ENCODE measurements around the gene RGS9BP.
"Not testable (repeated sequence)": the region's sequence is repeated elsewhere in the genome, so short reads cannot be mapped to it uniquely, and the experiment has no call there.

Gene RGS9BP

GRCh38 chr19:32709032-32709431, 33.4 kb downstream of the RGS9BP start:
- H3K9me2 ChIP-seq (ENCODE audit: low read depth, low read length): no peaks in the 10 kb centered on the region
- H3K4me1 ChIP-seq (ENCODE audit: insufficient read depth, low read length, severe bottlenecking): no peaks in the 10 kb centered on the region
- peaks cover 85% of the 10 kb centered on the region for H3K36me3 ChIP-seq (ENCODE audit: insufficient read depth, low read length)
- no peak overlapping the region for H3K9ac ChIP-seq (ENCODE audit: low read length)
- H2AFZ ChIP-seq (ENCODE audit: low read length): no peak overlapping the region
- H3K27ac ChIP-seq (ENCODE audit: low read depth, low read length, poor library complexity, severe bottlenecking): no peak overlapping the region
- H3K79me2 ChIP-seq (ENCODE audit: insufficient read depth, low read length): no peaks in the 10 kb centered on the region
- no peaks in the 10 kb centered on the region for H3F3A ChIP-seq (ENCODE audit: insufficient read depth, low read length)
- peaks cover 3% of the 10 kb centered on the region; the same call in 1 of the 2 replicates for H3K9me3 ChIP-seq (ENCODE audit: low read length)
- H3K4me3 ChIP-seq (ENCODE audit: low read depth, low read length, poor library complexity, severe bottlenecking): no peak overlapping the region
- H3K27me3 ChIP-seq (ENCODE audit: insufficient read depth, low read length): no peaks in the 10 kb centered on the region
- no peak overlapping the region for H3K4me2 ChIP-seq (ENCODE audit: low read length)
- TF ChIP-seq CTCF (IDR thresholded peaks at IDR 0.05; ENCODE audit: low read length) (no peak), EZH2 (IDR thresholded peaks at IDR 0.05; ENCODE audit: borderline replicate concordance, low read length) (no peak)
- no peaks in the 10 kb centered on the region for H4K20me1 ChIP-seq (ENCODE audit: insufficient read depth, low read length)

DNA sequence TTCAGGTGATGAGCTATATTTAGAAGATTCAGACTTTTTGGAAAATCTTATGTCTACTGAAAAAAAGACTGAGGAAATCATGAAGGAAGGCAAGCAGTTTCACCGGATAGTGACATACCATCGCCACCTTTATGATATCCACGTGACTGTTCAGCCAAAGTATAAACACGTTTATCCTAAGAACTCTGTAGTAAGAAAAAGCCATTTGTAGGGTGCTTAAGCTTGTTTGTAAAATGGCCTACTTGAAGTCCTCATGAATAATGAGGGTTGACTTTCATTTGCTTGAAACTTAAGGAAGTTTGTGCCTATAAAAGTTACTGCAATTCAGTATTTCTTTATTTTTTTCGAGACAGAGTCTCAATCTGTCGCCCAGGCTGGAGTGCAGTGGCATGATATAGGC, 36.1 kb downstream of the RGS9BP start:
- Histone ChIP-seq H3K9me2 (ENCODE audit: low read depth, low read length) (no peaks in the 10 kb centered on the region), H3K9ac (ENCODE audit: low read length) (no peak overlapping the region), H3K27ac (ENCODE audit: low read depth, low read length, poor library complexity, severe bottlenecking) (no peak overlapping the region), H4K20me1 (ENCODE audit: insufficient read depth, low read length) (no peaks in the 10 kb centered on the region), H3K36me3 (ENCODE audit: insufficient read depth, low read length) (peaks cover 71% of the 10 kb centered on the region), H3F3A (ENCODE audit: insufficient read depth, low read length) (no peaks in the 10 kb centered on the region), H3K4me2 (ENCODE audit: low read length) (no peak overlapping the region), H3K27me3 (ENCODE audit: insufficient read depth, low read length) (no peaks in the 10 kb centered on the region), H3K4me1 (ENCODE audit: insufficient read depth, low read length, severe bottlenecking) (no peaks in the 10 kb centered on the region), H3K79me2 (ENCODE audit: insufficient read depth, low read length) (no peaks in the 10 kb centered on the region), H3K4me3 (ENCODE audit: low read depth, low read length, poor library complexity, severe bottlenecking) (no peak overlapping the region), H3K9me3 (ENCODE audit: low read length) (no peaks in the 10 kb centered on the region), H2AFZ (ENCODE audit: low read length) (no peak overlapping the region)
- TF ChIP-seq EZH2 (IDR thresholded peaks at IDR 0.05; ENCODE audit: borderline replicate concordance, low read length) (no peak), CTCF (IDR thresholded peaks at IDR 0.05; ENCODE audit: low read length) (no peak)

DNA sequence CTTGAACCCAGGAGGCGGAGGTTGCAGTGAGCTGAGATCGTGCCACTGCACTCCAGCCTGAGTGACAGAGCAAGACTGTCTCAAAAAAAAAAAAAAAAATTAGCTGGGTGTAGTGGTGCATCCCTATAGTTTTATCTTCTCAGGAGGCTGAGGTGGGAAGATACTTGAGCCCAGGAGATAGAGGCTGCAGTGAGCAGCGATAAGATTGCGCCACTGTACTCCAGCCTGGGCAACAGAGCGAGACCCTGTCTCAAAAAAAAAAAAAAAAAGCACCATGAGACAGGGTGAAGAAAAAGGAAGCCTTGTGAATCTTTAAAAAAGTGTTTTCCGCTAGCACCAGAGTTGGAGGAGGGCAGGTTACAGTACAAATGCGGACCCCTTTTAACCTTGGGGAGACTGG, 40.6 kb downstream of the RGS9BP start:
- H3K4me2 ChIP-seq (ENCODE audit: low read length); H4K20me1 ChIP-seq (ENCODE audit: insufficient read depth, low read length); H3K4me1 ChIP-seq (ENCODE audit: insufficient read depth, low read length, severe bottlenecking); H3K4me3 ChIP-seq (ENCODE audit: low read depth, low read length, poor library complexity, severe bottlenecking); H3K79me2 ChIP-seq (ENCODE audit: insufficient read depth, low read length); H3K9me2 ChIP-seq (ENCODE audit: low read depth, low read length); H2AFZ ChIP-seq (ENCODE audit: low read length); H3K27me3 ChIP-seq (ENCODE audit: insufficient read depth, low read length); H3K9me3 ChIP-seq (ENCODE audit: low read length); H3K9ac ChIP-seq (ENCODE audit: low read length); H3K27ac ChIP-seq (ENCODE audit: low read depth, low read length, poor library complexity, severe bottlenecking); H3F3A ChIP-seq (ENCODE audit: insufficient read depth, low read length): not testable (repeated sequence)
- peaks cover 36% of the 10 kb centered on the region for H3K36me3 ChIP-seq (ENCODE audit: insufficient read depth, low read length)

DNA sequence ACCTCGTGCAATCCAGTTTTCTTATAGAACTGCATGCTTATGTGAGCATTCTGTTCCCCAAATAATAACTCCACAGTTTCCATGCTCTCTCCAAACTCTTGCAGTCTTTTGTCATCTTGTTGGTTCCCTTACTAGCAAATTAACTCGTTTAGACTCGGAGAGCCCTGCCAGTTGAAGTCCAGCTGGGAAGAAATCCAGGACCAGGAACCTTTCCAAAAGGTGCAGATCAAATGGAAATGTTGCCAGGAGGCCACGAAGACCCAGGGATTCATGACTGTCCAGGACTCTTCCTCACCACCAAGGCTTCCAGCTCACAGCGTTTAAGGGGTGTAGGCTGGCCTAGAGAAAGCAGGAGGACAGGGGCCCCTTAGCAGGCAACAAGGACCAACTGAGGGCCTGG, 41.8 kb downstream of the RGS9BP start:
- Histone ChIP-seq H3K27ac (ENCODE audit: low read depth, low read length, poor library complexity, severe bottlenecking) (no peak overlapping the region), H3K9ac (ENCODE audit: low read length) (no peak overlapping the region)
- TF ChIP-seq EZH2 (IDR thresholded peaks at IDR 0.05; ENCODE audit: borderline replicate concordance, low read length) (no peak), CTCF (IDR thresholded peaks at IDR 0.05; ENCODE audit: low read length) (no peak)

More for the DNA sequence above, 41.8 kb downstream of the RGS9BP start:
- no peaks in the 10 kb centered on the region for H3F3A ChIP-seq (ENCODE audit: insufficient read depth, low read length)
- H3K4me3 ChIP-seq (ENCODE audit: low read depth, low read length, poor library complexity, severe bottlenecking): no peak overlapping the region
- H2AFZ ChIP-seq (ENCODE audit: low read length): no peak overlapping the region
- no peaks in the 10 kb centered on the region for H3K27me3 ChIP-seq (ENCODE audit: insufficient read depth, low read length)
- H3K9me3 ChIP-seq (ENCODE audit: low read length): no peaks in the 10 kb centered on the region
- no peaks in the 10 kb centered on the region for H3K9me2 ChIP-seq (ENCODE audit: low read depth, low read length)
- H3K36me3 ChIP-seq (ENCODE audit: insufficient read depth, low read length): peaks cover 26% of the 10 kb centered on the region
- no peak overlapping the region for H3K4me2 ChIP-seq (ENCODE audit: low read length)
- H3K4me1 ChIP-seq (ENCODE audit: insufficient read depth, low read length, severe bottlenecking): no peaks in the 10 kb centered on the region
- H3K79me2 ChIP-seq (ENCODE audit: insufficient read depth, low read length): no peaks in the 10 kb centered on the region
- H4K20me1 ChIP-seq (ENCODE audit: insufficient read depth, low read length): no peaks in the 10 kb centered on the region
